ENCODE results near the gene ABHD12B. TPM values are rescaled to one million over a fixed set of nuclear protein-coding genes. Genes with fewer than 3 reads are reported as not detected.

The ABHD12B gene
- total RNA-seq, result 10 to 100 TPM; 20.9 to 77.3 (median 36.2) TPM

GRCh38 chr14:50871914-50872732 lies at the start of gene ABHD12B:
TSS of gene ABHD12B (plus strand) at chr14:50872053. CDS start at chr14:50872175, 122 bp downstream.
- no peak within 1 kb of the TSS for H3K4me3 ChIP-seq (ENCODE audit: low read depth, poor library complexity, severe bottlenecking)
- no peak for DNase-seq (ENCODE audit: low spot score in 2 of 2)
- 10 to 14% methylated on average over 22 to 25 of the region's 63 CpGs for WGBS, 2 donors
- intact Hi-C loops (cut with DNase I; ENCODE audit: low total_unique reads), result no loop called here
- TF ChIP-seq POLR2A (IDR thresholded peaks at IDR 0.05) (no peak), CTCF (IDR thresholded peaks at IDR 0.05) (no peak)

GRCh38 chr14:50822501-50823042 lies 49.3 kb upstream of the ABHD12B start:
- intact Hi-C loops (cut with DNase I; ENCODE audit: low total_unique reads), result no loop called here
- no peak overlapping the region for H3K4me3 ChIP-seq (ENCODE audit: low read depth, poor library complexity, severe bottlenecking)
- TF ChIP-seq POLR2A (IDR thresholded peaks at IDR 0.05) (no peak), CTCF (IDR thresholded peaks at IDR 0.05) (no peak)
- 61 to 70% methylated on average over 11 of the region's 11 CpGs for WGBS, 2 donors
- DNase-seq (ENCODE audit: low spot score in 2 of 2), result no peak

- 29 to 33% methylated on average over 11 of the region's 11 CpGs for WGBS, 2 donors
- TF ChIP-seq POLR2A (IDR thresholded peaks at IDR 0.05) (no peak), CTCF (IDR thresholded peaks at IDR 0.05) (no peak)
- H3K4me3 ChIP-seq (ENCODE audit: low read depth, poor library complexity, severe bottlenecking), result no peak overlapping the region
- DNase-seq (ENCODE audit: low spot score in 2 of 2), result no peak
- intact Hi-C loops (cut with DNase I; ENCODE audit: low total_unique reads), result no loop called here
Observed at GRCh38 chr14:50823051-50823761, 48.6 kb upstream of the ABHD12B start.

DNA sequence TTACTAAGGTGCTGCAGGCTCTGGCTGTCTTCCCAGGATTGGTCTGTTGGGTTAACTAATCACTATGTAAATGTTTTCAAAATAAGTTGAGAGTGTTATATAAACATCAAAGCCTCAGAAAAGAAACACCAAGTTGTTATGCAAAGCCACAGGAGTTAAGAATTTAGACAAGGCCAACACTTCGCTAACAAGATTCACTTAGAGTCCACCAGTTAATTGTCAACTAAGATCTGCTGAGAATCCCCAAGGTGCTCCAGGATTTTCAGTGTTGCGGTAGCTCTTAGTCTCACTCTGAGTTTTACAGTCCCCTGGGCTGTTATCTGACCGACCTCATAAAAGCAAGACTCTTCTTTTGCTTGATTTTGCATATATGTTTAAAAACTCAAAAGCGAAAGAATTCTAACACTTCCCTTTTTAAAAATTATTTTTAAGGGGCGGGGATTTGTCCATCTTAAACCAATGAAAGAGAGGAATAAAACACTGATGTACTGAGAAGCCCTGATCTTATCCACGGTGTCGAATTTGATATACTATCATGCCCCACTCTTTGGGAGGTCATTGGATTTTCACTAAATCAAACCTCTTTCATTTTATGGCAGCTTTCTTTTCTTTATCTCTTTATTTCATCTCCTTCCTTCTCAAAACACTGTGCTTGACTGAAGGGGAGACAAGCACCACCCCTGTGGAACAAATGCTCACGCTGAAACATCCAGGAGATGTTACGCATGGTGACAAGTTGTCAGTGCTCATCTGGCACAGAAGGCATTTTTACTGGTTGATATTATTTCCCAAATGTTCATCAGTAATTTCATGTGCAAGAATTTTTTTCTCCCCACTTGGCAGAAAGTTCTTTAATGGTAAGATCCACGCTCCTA lies 47.9 kb upstream of the ABHD12B start:
- intact Hi-C loops (cut with DNase I; ENCODE audit: low total_unique reads), result no loop called here
- no peak overlapping the region for H3K4me3 ChIP-seq (ENCODE audit: low read depth, poor library complexity, severe bottlenecking)
- WGBS, 2 donors, result 75 to 77% methylated on average over 10 of the region's 10 CpGs
- TF ChIP-seq CTCF (IDR thresholded peaks at IDR 0.05) (no peak), POLR2A (IDR thresholded peaks at IDR 0.05) (no peak)
- DNase-seq (ENCODE audit: low spot score in 2 of 2), result no peak

DNA sequence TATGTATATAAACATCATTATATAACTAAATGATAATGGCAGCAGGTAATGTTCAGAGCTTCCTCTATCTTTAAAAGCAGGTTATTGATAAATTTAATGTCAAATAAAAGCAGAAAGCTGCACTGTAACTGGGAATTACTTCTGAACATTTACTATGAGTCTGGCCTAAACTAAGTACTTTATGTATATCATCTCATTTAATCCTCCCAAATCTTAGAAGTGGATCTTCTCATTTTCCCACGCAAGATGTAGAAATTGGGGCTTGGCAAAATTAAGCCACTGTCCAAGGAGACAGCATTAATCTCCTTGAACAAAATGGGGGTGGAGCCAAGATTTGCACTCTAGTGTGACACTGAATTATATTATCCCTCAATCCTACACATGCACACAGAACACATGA lies 46.5 kb upstream of the ABHD12B start:
- no peak overlapping the region for H3K4me3 ChIP-seq (ENCODE audit: low read depth, poor library complexity, severe bottlenecking)
- no peak for DNase-seq (ENCODE audit: low spot score in 2 of 2)
- TF ChIP-seq CTCF (IDR thresholded peaks at IDR 0.05) (no peak), POLR2A (IDR thresholded peaks at IDR 0.05) (no peak)
- intact Hi-C loops (cut with DNase I; ENCODE audit: low total_unique reads), result no loop called here
- WGBS, 2 donors, result 95 to 97% methylated on average over 1 of the region's 1 CpG

Measured in lower leg skin (tissue), 4 donors.